ENCODE results near the gene AGAP3.
A peak's percentile ranks its signal among the peaks of the same experiment; 100 is the strongest.

The AGAP3 gene

DNA sequence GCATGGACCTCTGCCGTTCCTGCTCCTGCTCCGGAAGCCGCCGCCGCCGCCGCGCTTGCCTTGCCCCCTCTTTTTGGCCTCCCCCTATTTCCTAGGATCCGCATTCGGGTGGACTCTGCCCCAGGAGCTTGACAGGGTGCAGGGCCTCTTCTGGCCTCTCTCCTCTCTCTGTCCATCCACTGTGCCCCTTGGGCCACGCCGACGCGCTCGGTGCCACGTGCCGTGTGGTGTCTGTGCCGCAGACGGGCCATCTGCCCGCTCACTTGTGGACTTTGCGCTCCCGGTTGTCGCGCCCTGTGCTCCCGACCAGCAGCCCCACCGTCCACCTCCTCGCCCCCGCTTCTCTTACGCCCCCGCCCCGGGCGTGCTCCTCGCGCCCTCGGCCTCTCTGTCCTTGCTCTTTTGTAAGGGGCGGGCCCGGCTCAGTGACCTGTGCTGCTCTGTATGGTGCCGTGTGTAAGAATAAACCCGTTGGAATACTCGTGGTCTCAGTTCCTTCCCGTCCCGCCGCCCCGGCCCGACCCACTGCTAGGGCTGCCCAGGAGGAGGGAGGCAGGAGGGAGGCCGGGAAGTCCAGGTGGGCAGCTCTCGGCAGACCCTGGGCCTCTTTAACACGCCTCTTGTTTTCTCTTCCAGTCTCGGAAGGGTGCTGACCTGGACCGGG is 37.0 kb downstream of the AGAP3 start:
- DNase-seq (ENCODE audit: low read depth in 2 of 2) = no peak

DNA sequence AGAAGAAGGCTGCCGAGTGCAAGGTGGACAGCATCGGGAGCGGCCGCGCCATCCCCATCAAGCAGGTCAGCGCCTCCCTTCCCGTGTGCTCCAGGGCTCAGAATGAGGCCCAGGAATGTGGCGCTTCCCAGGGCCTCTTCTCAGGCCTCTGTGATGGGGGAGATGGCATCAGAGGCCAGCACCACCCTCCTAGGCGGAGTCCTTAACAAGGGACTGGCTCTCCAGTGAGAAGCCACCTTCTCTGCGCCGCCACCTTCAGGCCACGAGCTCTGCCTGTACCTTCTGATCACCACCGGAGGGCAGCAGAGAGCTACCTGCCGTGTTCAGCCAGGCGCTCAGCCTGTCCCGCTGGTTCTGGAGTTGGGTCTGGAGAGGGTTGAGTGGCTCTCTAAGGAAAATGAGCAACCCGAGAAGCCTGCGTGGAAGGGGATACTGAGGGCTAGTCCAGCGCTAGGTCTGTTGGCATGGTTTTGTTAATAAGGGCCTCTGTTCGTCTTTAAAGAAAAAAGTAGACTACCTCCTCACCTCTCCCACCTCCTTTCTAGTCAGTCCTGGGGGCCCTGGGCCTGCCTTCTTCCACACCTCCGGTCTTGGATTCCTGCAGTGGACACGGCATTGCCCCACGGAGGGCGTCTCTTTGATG is 37.7 kb downstream of the AGAP3 start:
- peak; percentile 63 to 70 for DNase-seq (ENCODE audit: low read depth in 2 of 2)

DNA sequence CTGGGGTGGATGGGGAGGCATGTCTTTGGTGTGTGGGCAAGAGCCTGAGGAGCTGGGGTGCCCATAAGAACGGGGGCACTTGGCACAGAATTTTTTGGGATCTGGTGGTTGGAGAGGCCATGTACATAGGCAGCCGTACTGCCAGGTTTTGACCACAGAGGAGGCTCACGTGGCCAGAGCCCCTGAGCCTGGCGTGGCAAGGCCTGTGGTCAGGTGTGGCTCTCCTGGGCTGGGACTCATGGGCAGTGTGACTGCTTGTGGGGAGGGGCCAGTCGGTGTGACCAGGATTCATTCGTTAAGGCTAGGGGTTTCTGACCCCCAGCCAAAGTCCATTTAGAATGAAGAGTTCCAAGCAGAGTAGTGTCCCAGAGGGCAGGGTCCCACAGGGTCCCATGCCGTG is 38.2 kb downstream of the AGAP3 start:
- DNase-seq (ENCODE audit: low read depth in 2 of 2) = no peak

DNA sequence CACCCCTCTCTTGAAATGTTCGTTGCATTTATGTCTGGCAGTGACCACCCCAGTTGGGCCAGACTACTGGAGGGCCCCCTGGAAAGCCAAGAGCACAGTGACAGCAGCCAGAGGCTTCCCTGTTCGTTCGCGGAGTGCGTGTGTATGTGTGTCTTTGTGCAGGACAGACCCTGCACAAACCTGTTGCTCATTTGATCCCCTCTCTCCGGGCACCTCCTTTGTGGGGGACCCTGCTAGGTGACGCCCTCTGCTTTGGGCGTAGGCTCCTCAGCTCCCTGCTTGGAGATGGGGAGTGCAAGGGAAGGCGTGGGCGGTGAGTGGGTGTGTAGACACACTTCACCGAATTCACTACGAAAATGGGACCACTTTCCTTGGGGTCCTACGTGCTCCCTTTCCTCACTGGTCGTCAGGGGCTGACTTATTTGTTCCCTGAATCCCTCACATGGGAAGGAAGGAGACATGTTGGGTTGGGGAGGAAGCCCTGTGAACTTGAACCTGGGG is 38.7 kb downstream of the AGAP3 start:
- DNase-seq (ENCODE audit: low read depth in 2 of 2) = no peak

DNA sequence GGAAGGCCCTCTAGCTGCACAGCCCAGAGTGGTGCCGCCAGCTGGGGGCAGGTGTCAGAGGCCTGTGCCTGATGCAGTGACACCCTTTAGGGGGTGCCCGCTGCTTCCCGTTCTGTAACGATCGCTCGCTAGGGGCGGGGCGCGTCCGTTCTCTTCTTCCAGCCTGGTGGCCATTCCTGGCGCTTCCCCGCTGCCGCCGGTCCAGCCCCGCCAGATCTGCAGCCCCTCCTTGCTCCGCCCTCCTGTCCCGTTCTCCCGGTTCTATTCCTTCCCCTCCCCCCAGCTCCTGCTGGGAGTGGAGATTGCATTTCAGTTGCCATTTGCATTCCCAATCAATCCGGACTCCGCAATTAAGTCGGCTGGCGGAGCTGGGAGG is 39.2 kb downstream of the AGAP3 start:
- DNase-seq (ENCODE audit: low read depth in 2 of 2) = no peak

DNA sequence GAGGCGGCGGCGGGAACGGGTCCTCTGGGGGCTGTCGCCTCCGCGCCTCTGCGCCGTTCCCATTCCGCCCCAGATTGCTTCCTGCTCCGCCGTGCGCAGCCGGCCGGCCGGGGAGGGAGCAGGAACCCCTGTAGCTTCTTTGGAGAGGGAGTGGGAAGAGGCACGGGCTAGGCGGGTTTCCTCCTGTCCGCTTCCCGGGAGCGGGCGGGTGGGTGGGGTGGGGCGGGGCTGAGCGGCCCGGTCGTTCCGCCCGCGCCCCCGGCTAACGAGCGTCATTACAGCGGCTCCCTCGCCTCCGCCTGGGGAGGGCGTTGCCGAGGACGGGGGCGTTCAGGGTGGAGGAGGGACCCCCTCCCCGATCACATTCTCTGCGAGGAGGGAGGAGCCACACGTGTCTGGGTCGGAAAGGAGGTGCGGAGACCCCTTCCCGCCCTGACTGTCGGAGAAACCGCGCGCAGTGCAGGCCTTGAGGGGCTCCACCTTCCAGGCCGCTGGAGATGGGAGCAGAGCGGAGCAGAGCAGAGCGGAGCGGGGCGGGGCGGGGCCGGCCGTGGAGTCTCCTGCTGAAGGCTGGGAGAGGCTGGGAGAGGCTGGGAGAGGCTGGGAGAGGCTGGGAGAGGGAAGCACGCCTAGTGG is 39.7 kb downstream of the AGAP3 start:
- no peak for DNase-seq (ENCODE audit: low read depth in 2 of 2)

DNA sequence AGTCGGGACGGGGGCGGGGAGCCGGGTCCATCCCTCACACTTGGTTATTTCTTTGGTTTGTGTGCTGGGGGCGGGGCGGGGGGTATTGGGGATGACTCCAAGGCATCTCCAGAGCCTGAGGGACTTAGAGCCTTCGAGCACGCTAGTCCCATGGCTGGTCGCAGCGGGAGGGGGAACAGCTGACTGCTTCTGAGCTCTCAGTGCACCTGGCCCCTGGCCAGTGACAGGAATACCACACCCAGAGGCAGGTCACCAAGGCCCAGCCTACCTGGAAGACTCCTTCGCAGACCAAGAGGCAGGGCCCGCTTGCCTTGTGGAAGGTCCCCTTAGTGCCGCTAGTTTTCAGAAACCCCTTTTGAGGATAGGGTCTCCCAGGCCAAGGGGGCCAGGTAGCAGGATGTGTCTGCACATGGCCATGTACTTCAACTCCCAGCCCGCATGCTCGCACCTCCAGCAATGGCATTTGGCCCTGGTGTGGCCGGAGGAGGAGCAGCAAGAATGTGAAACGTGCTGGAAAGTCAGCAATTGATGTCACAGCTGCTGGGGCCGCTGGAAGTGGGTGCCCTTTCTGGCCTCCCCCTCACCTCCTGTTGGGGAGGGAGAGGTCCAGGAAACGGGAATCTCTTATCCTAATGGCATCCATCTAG is 40.3 kb downstream of the AGAP3 start:
- DNase-seq (ENCODE audit: low read depth in 2 of 2) = no peak

DNA sequence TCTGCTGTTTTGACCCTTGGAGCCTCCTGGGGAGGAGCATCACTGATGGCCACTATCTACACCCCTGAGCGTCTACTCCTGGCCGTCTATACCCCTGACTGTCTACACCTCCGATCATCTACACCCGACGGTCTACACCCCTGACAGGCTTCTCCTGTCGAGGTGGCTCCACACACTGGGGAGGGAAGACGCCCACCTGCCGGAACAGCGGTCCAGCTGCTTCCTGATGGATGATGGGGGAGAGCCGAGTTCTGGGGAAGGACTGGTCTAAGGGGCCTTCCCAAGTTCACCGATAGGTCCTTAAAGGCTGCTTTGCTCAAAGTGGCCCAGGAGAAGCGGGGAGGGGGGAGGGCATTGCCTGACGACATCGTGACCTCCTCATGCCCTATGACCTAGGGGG is 41.9 kb downstream of the AGAP3 start:
- no peak for DNase-seq (ENCODE audit: low read depth in 2 of 2)

DNA sequence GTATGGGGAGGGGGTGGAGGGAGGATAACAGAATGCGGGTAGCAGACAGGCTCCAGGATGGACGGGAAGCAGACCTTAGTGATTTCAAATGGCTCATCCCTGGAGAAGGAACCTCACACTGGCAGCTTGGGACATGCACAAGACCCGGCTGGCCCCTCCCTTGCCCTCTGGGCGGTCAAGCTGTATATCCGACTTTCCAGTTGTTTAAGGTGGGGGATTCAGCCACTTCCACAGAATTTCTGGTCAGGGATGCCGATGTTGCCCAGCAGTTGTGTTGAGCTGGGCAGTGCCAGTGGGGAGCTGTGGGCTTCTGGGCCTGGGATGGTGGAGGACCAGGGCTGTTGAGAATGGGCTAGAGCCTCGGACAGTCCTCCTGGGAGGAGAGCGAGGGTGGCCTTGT is 42.4 kb downstream of the AGAP3 start:
- DNase-seq (ENCODE audit: low read depth in 2 of 2) = no peak

DNA sequence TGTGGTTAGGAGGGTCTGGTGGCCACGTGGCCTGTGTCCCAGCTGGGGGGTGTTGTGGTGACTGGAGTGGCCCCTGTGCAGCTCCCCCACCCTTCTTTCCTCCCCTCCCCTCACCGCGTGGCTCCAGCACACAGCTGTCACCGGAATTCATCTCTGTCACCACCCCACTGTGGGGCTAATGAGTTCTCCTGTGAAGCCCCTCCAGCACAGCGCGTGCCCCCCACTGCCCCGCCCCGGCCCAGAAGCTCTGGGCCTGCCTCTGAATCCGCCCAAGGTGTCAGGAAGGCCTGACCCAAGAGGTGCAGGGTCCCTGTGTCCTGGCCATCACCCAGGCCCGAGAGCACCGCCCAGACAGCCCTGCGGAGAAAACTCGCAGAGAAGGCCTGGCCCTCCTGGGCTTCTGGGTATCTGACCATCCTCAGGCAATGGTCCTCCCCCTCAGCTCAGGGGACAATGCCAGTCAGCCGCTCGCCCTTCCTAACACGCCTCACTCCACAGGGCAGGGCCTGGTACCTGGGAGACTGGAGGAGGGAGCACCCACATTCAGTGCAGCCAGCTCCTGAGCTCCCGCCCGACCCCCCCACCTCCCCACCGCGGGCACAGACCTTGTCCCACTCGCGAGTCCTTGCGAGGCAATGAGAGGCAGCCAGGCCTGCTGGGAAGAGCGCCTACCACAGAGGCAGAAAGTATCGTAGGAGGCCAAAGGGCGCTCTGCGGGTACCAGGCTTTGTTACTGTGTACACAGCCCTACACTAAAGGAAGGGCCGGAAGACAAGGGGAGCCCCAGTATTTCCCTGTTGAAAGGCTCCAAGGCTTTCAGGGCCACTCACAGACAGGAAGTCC is 43.1 kb downstream of the AGAP3 start:
- DNase-seq (ENCODE audit: low read depth in 2 of 2) = no peak

DNA sequence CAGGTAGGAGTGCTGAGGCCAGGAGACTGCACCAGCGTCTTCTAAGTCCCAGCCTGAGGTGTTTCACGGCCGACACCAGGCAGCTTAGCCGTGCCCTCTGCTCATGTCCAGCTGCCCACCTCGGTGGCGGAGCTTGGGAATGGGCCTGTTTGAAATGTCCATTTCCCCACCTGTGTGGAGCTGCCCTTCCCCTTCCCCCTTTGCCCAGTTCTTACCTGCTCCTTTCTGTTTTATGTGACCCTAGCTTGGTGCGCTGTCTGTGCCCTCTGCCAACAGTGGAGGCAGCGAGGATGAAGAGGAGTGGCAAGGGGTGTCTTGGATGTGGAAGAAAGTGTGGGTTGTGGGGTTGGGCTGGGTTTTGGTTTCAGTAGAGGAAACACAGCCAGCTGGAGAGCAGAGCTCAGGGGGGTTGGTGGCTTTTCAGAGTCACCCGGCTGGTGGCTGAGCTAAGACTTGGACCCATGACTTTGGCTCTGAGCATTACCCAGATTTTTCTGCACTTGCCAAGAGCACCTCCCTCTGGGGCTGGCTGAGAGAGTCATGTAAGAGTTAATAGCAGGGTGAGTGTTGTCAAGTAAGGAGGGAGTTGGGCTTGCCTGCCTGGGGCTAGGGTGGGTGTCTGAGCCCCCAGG is 43.8 kb downstream of the AGAP3 start:
- DNase-seq (ENCODE audit: low read depth in 2 of 2) = no peak

DNA sequence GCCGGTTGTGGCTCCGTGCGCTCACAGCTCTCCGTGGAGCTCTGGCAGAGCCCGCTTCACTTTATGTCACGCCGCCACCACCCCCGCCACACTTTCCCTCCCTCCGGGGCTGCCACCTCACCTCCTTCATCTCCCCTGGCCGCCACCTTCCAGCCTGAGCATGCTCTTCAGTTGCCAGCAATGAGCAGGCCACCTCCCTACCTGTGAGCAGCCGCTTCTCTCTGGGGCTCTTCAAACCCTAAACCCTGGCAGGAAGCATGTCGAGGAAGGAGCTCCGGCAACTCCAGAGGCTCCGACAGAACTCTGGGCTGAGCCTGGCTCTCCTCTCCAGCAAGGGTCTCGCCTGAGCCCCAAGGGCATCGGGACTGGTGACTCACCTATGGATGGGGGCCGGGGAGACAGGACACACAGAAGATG is 44.5 kb downstream of the AGAP3 start:
- DNase-seq (ENCODE audit: low read depth in 2 of 2) = no peak

DNA sequence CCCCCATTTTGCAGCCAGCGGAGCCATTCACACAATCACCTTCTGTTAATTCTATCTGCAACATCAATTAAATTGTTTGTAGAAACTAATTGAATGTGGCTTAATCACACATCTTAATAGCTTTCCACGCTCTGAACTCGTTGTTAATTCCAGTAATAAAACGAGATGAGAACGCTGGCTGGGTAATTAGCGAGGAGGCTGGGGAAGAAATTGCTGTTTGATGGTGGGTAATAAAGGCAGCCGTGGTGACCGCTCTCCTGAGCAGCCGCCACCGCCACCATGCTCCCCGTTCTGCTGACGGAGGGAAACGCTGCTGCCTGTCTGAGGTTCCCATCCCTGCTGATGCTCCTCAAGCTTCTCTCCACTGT is 44.9 kb downstream of the AGAP3 start:
- DNase-seq (ENCODE audit: low read depth in 2 of 2) = no peak

DNA sequence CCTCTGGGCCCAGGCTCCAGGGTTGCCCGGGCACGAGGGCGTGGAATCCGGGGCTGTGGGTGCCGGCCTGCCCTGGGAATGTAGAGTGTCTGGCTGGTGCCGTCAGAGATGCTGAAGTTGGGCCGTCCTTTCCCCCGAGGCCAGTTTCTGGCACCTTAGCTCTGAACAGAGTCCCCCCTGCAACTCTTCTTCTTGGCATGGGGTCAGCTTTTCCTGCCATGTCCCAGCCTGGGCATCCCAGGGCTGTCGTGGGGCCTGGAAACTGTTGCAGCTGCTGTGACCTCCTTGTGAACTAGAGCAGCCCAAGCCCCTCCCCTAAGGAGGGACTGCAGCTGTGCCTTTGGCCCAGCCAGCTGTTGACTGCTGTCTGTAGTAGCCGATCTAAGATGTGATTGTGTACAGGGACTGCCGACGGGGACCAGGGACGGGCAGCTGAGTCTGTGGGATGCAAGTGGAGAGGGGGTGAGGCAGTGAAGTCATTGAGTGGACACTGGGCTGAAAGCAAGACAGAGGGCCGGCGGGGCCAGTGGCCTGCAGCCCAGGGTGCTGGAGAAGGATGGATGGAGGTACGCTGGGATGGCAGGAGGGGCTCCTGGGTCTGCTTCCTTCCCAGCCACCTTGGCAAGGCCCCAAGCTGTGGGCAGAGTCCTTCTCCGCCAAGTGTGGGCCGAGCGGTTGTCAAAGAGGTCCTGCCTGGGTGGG is 45.5 kb downstream of the AGAP3 start:
- DNase-seq (ENCODE audit: low read depth in 2 of 2) = no peak

DNA sequence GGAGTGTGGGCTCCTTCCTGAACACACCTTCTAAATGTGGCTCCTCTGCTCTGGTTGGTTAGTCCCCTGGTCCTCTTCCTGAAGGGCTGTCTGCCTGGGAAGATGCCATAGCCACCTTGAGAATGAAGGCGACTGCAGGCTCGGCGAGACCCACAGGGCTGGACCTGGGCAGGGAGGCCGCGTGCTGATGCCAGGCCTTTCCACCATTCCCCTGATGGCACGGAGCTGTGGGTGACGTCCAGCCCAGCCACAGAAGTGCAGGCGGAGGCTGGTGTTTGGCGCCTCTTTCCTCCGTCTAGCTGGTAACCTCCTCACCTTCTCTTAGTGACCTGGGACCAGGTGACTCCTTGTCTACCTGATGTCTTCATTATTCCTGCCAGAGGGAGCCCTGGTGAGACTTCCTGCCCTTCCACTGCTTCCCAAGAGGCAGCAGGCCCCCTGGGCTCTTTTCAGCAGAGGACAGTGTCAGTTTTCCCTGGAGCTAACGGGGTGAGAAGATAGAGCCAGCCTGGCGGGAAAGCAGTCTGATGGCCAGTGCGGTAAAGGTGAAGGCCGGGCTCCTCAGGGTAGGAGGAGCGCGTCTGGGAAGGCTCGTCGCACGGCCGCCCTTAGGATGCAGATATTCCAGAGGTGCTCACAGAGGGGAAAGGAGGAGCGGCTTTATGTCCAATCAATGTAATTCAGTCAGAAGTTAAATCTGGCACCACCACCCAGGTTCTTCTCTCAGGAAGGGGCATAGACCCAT is 46.4 kb downstream of the AGAP3 start:
- DNase-seq (ENCODE audit: low read depth in 2 of 2) = no peak

DNA sequence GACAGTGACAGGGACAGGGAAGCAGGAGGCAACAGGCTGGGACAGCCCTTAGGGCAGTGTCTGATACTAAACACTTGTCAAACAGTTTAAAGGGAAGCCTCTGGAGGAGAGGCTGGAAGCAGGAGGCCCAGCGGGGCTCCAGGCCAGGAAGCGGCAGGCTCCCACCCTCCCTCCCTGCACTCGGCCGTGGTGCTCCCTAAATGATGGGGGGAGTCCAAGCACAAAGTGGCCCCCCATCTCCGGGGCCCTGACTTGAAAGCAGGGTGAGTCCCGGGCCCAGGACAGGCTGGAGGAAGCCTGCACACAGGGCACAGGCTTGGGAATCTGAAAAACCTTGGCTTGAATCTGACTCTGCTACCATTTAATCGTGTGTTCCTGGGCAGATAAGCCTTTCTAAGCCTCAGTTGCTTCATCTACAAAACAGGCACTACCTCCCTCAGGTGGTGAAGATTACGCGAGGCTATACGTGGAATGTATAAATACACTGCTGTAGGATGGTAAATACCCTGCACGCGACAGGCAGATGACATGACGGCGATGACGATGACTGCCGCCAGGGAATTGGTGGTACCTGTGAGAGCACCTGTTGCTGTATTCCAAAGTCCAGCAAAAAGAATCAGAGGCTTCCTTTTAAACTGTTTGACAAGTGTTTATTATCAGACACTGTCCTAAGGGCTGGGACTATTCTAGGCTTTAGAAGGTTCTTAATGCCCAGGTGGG is 47.2 kb downstream of the AGAP3 start:
- DNase-seq (ENCODE audit: low read depth in 2 of 2) = no peak

DNA sequence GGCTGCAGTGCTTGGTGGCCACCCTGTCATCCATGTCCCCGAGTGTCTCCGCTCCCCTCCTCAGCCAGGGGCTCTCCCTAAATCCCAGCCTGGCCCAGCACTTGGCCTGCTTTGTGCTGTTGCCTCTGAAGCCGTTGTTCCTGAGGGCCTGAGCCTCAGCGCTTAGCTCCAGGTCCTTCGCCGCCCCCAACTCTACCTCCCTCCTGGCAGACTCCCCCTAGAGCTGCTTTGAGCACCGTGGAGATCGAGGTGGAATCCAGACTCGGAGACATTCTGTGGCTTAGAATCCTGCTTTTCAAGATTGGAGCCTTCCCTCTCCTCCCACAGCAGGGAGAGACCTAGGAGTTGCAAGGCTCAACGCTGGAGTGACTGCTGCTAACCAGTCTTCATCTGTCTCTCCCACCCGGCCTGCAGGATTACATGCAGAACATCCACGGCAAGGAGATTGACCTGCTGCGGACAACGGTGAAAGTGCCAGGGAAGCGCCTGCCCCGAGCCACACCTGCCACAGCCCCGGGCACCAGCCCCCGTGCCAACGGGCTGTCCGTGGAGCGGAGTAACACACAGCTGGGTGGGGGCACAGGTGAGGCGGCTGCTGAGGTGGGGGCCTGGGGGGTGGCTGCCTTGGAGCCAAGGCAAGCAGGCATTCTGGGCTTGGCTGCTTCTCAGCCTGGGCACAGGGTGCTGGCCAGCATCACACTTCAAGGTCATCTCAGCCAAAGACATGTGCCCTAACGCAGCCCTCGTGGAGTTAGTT is 47.9 kb downstream of the AGAP3 start:
- no peak for DNase-seq (ENCODE audit: low read depth in 2 of 2)

DNA sequence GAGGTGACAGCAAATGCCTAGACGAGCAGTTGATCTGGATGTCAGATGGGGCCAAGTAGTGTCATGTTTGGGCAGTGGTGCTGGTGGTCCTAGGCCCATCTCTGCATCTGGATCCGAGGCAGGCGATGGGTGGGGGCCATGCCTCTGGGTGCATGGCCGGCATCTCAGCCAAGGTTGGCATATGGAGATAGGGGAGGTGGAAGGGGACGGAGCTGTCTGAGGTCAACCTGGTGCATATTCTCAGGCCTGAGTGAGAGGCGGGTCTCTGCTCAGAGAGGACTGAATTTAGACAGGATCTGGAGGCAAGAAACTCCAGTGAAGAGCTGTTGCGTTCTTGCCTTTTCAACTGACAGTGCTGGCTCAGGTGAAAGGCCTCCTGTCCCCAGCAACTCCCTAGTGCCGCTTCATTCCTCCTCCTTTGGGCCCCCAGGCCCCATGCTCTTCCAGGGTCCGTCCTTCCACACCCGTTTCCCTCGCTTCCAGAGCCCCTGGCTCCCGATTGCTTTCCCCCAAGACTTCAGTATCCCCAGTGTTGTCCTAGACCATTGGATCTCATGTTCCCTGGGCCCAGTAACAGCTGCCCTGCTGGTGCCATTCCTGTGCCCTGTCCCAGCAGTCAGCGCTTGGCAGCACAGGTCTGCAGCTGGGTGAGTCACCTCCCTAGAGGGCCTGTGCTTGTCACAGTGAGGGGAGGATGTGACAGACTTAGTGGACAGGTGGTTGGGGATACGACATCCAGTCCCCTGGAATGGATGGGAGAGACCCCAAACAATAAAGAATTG is 48.7 kb downstream of the AGAP3 start:
- DNase-seq (ENCODE audit: low read depth in 2 of 2) = no peak
